Kidney epithelial cell (primary cell): Measurements from ENCODE around the gene SUPT4H1. TPM values are rescaled to one million over a fixed set of nuclear protein-coding genes. Genes with fewer than 3 reads are reported as not detected.

ENCODE experiments used
- DNase-seq: peaks from one replicate; pipeline ENCODE4 v3.0.0-alpha.2; 2010; ENCODE audit warnings: low read depth
- H3K27me3 ChIP-seq: 2 replicates; pipeline ENCODE4 v1.6.0; 2011; ENCODE audit warnings: low read length; ENCODE audit not compliant: control insufficient read depth, insufficient read depth
- H3K36me3 ChIP-seq: 2 replicates; pipeline ENCODE4 v1.5.1; 2011; ENCODE audit warnings: low read length; ENCODE audit not compliant: control insufficient read depth, insufficient read depth
- H3K4me3 ChIP-seq: 2 replicates; pipeline ENCODE4 v1.5.1; 2011; ENCODE audit warnings: low read depth, mild to moderate bottlenecking, control low read depth, low read length
- total RNA-seq: library from RNA; depleted of rRNA; stranded (reverse); fragments of >200 nt; gene quantifications from 2 replicates; pipeline ENCODE4 v1.2.3, GENCODE V29; 2015
- TF ChIP-seq, protein P1 (sequence below): IDR thresholded peaks from 2 replicates; pipeline ENCODE4 v1.5.1; 2011; ENCODE audit warnings: mild to moderate bottlenecking, moderate library complexity, low read length, control low read depth, inconsistent platforms; ENCODE audit not compliant: insufficient read depth, poor library complexity, severe bottlenecking

SUPT4H1 gene
- total RNA-seq, 1 donor from 2014 or later, result 52.0 TPM

DNA sequence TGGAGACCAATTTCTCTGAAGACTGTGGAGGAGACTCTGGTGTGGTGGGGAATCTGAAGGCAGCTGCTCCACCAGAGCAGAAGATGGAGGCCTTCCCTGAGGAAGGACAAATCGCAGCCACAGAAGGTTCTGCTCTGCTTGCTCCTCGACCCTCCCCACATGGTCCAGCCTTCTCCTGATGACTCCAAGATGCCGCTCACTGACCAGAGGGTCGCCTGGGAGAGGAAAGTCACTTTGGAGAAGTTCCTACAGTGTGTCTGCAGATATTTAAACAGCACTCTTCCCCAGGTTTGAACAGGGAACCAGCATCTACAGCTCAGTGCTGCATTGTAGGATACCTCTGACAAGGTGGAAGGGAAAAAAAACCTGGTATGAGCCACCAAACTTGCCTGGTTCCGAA lies 21.0 kb upstream of the SUPT4H1 start:
- no peak for DNase-seq
- TF ChIP-seq, protein P1, sequence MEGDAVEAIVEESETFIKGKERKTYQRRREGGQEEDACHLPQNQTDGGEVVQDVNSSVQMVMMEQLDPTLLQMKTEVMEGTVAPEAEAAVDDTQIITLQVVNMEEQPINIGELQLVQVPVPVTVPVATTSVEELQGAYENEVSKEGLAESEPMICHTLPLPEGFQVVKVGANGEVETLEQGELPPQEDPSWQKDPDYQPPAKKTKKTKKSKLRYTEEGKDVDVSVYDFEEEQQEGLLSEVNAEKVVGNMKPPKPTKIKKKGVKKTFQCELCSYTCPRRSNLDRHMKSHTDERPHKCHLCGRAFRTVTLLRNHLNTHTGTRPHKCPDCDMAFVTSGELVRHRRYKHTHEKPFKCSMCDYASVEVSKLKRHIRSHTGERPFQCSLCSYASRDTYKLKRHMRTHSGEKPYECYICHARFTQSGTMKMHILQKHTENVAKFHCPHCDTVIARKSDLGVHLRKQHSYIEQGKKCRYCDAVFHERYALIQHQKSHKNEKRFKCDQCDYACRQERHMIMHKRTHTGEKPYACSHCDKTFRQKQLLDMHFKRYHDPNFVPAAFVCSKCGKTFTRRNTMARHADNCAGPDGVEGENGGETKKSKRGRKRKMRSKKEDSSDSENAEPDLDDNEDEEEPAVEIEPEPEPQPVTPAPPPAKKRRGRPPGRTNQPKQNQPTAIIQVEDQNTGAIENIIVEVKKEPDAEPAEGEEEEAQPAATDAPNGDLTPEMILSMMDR, result no peak
- no peaks in the 10 kb centered on the region for H3K27me3 ChIP-seq
- no peaks in the 10 kb centered on the region for H3K36me3 ChIP-seq
- H3K4me3 ChIP-seq, result no peak overlapping the region

GRCh38 chr17:58371300-58371950 lies 19.4 kb upstream of the SUPT4H1 start:
- no peaks in the 10 kb centered on the region for H3K27me3 ChIP-seq
- no peaks in the 10 kb centered on the region for H3K36me3 ChIP-seq
- H3K4me3 ChIP-seq, result no peak overlapping the region
- no peak for DNase-seq
- TF ChIP-seq, protein P1, result no peak

DNA sequence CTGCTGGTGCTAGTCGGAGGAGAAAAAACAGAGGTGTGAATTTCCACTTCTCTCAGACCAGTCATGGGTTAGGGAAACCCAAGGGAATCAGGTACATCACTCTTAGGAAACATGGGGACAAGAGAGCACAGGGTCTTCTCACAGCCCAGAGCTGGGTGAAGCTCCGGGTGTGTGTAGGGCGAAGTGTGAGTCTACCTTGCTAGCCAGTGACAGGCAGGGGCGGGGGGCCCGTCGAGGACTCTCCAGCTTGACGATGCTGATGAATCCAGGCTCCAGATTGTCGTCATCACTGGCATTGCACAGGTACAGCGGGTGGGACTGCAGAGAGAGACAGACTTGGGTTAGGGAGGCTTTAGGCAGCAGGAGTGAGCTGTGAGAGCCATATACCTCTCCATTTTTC lies 18.7 kb upstream of the SUPT4H1 start:
- no peaks in the 10 kb centered on the region for H3K27me3 ChIP-seq
- no peak for DNase-seq
- H3K36me3 ChIP-seq, result no peaks in the 10 kb centered on the region
- H3K4me3 ChIP-seq, result no peak overlapping the region
- TF ChIP-seq, protein P1, result no peak

GRCh38 chr17:58370309-58370708 lies 18.3 kb upstream of the SUPT4H1 start:
- Histone ChIP-seq H3K4me3 (no peak overlapping the region), H3K36me3 (no peaks in the 10 kb centered on the region), H3K27me3 (no peaks in the 10 kb centered on the region)
- DNase-seq, result no peak
- TF ChIP-seq, protein P1, result no peak

GRCh38 chr17:58369214-58370031 lies 17.4 kb upstream of the SUPT4H1 start:
- H3K36me3 ChIP-seq, result no peaks in the 10 kb centered on the region
- no peak for DNase-seq
- TF ChIP-seq, protein P1, result no peak
- no peak overlapping the region for H3K4me3 ChIP-seq
- H3K27me3 ChIP-seq, result no peaks in the 10 kb centered on the region
